AG09309 (cell line): ENCODE measurements around the gene HNRNPF.

Source experiments
- DNase-seq: peaks from one replicate; pipeline ENCODE4 v3.0.0-alpha.2; 2010; ENCODE audit warnings: low read depth
- H3K4me3 ChIP-seq: 2 replicates; pipeline ENCODE4 v1.5.1; 2011; ENCODE audit warnings: mild to moderate bottlenecking, low read depth, low read length, moderate library complexity; ENCODE audit not compliant: control insufficient read depth
- TF ChIP-seq, protein P1 (sequence below): IDR thresholded peaks from 2 replicates; pipeline ENCODE4 v1.5.1; 2011; ENCODE audit warnings: mild to moderate bottlenecking, low read depth, low read length, inconsistent platforms; ENCODE audit not compliant: insufficient read depth, control insufficient read depth; ENCODE audit errors: missing control alignments

The HNRNPF gene

DNA sequence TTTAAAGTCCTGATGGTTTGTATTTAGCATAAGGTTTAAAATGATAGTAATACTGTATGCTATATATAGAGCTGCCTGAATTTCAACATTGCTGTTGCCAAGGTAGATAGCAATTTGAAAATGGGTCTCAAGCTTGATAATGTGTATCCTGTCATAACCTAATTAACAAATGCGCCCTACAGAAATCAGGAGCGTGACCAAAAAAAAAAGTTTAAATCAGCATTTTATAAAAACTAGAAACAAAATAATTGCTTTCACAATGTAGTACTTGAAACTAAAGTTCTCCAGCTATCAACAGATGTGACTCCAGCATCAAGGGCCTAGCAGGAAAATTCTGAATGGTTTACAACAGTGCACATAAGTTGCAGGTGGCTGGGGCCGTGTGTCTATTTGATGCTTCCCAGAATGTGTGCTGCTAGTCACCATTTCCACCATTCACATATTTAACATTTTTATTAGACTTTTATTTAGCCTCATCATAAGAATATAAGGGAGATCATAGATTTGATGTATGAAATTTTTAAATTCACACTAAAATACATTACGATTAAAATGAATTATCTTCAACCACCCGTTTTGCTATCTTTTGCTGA is 23.5 kb downstream of the HNRNPF start:
- no peak overlapping the region for H3K4me3 ChIP-seq
- DNase-seq = no peak
- TF ChIP-seq, protein P1, sequence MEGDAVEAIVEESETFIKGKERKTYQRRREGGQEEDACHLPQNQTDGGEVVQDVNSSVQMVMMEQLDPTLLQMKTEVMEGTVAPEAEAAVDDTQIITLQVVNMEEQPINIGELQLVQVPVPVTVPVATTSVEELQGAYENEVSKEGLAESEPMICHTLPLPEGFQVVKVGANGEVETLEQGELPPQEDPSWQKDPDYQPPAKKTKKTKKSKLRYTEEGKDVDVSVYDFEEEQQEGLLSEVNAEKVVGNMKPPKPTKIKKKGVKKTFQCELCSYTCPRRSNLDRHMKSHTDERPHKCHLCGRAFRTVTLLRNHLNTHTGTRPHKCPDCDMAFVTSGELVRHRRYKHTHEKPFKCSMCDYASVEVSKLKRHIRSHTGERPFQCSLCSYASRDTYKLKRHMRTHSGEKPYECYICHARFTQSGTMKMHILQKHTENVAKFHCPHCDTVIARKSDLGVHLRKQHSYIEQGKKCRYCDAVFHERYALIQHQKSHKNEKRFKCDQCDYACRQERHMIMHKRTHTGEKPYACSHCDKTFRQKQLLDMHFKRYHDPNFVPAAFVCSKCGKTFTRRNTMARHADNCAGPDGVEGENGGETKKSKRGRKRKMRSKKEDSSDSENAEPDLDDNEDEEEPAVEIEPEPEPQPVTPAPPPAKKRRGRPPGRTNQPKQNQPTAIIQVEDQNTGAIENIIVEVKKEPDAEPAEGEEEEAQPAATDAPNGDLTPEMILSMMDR = no peak

DNA sequence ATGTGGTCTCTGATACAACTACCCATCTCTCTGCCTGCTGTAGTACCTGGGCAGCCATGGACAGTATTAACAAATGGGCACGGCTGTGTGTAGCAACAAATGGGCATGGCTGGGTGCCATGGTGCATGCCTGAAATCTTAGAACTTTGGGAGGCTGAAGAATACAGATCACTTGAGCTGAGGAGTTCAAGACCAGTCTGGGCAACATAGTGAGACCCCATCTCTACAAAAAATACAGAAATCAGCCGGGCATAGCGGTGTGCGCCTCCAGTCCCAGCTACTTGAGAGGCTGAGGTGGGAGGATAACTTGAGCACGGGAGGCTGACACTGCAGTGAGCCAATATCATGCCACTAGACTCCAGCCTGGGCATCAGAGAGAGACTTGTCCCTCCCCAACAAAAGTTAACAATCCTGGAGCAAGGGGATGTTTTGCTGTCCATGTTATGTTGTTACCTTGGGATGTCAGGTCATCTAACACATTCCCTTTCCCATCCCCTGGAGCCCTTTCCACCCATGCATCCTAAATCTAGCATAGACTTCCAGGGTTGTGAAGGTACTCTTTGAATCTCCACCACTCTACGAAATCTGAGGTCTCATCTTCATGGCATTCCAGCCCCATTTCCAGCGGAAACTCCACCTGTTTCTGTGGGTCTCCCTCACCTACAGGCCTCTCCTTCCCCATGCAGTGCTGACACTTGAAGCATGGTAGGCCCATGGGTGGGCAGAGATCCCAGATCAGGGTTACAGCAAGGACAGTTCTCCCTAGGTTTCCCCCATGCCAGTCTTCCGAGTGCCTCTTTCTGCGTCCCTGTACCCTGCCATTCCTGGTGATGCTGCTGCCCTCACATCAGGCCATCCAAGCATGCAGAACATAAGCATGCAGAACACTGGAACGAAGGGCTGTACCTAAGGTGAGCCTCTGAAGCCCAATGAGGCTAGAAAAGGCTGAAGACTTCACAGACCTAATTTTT is 24.4 kb downstream of the HNRNPF start:
- H3K4me3 ChIP-seq = no peak overlapping the region
- no peak for DNase-seq
- TF ChIP-seq, protein P1 = no peak

DNA sequence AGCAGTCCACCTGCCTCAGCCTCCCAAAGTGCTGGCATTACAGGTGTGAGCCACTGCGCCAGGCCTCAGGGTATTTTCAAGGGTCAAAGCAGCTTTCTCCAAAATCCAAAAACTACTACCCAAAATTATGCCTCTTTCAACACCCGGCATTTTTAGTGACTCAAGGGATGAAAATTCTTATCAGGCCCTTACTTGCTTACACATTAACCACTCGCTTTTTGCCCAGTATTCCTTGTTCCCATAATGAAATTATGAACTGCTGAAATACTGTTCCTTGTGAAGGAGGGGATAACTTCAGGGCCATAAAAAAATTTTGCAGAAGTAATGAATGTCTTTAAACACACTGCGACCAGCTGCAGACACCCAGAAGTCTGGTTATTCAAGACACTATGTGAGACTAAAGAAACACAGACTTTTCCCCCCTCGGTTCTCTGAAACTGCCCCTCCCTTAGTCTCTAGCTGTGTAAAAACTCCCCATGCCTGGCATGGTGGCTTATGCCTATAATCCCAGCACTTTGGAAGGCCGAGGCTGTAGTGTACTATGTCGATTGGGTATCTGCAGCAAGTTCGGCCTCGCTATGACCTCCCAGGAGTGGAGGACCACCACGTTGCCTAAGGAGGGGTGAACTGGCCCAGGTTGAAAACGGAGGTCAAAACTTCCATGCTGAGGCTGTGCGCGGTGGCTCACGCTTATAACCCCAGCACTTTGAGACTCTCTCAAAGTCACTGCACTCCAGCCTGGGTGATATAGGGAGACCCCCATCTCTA is 25.6 kb downstream of the HNRNPF start:
- TF ChIP-seq, protein P1 = no peak
- DNase-seq = no peak
- H3K4me3 ChIP-seq = no peak overlapping the region

DNA sequence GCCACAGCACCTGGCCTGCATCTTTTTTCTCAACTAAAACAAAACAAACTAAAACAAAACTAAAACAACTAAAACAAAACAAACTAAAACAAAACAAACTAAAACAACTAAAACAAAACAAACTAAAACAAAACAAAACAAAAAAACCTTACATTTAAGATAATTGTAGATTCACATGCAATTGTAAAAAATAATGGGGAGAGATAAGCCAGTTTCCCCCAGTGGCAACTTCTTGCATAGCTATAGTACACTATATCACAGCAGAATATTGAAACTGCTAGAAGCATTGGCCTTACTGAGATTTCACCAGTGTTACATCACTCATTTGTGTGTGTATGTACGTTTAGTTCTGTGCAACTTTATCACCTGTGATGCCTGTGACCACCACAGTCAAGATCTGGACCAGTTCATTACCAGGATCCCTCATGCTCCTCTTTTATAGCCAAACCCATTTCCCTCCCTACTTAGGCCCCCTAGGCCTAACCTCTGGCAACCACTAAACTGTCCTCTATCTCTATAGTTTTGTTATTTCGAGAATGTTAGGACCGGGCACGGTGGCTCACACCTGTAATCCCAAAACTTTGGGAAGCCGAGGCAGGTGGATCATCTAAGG is 28.3 kb downstream of the HNRNPF start:
- TF ChIP-seq, protein P1 = peak; percentile 19
- DNase-seq = no peak

DNA sequence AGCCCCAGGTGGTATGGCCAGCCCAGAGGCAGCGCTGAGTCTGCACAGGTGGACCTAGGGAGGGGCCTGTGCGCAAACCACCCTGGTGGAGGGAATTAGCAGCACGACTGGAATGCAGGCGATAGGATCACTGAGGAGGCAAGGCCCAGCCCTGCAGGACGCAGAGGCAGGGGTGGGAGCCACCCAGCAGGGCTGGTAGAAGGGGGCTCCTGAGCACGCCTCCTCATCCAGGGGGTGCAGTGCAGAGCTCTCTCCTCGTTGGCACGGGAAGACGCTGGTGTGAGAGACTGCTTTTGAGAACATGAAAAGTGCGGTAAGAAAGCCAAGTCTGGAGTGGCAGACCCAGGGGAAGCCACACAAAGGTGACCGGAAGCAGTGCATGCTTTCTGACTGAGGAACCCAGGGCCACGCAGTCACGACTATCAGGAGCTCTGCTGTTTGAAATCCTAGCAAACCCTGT is 31.5 kb downstream of the HNRNPF start:
- TF ChIP-seq, protein P1 = peak; percentile 3
- DNase-seq = no peak
- H3K4me3 ChIP-seq = no peak overlapping the region

More for the DNA sequence above, 28.3 kb downstream of the HNRNPF start:
- H3K4me3 ChIP-seq = no peak overlapping the region
